H1 (cell line): Measurements from ENCODE around the gene FSIP1. TPM values are rescaled to one million over a fixed set of nuclear protein-coding genes. Genes with fewer than 3 reads are reported as not detected.

ENCODE experiments used
- ASH2L ChIP-seq: fragments of 200-600, 300-600 bp; sonication (generic); IDR thresholded peaks from one replicate; pipeline ENCODE4 v1.7.1; 2017; ENCODE audit warnings: low read length
- CHD2 ChIP-seq: IDR thresholded peaks from 2 replicates; pipeline ENCODE4 v1.6.1; 2012; ENCODE audit warnings: low read length, improper control_type of control experiment
- RXRA ChIP-seq: IDR thresholded peaks from 2 replicates; pipeline ENCODE4 v1.6.1; 2011; ENCODE audit warnings: low read depth, mild to moderate bottlenecking, low read length, moderate library complexity; ENCODE audit not compliant: insufficient read depth
- SIN3A ChIP-seq, 2 experiments: IDR thresholded peaks in 1 of 2; conservative IDR thresholded peaks in 1 of 2; 2 replicates each; pipeline ENCODE4 v1.6.1; 2011 to 2012; ENCODE audit warnings: low read length in 2 of 2, improper control_type of control experiment in 1 of 2, low read depth in 1 of 2, mild to moderate bottlenecking in 1 of 2
- SUZ12 ChIP-seq: fragments of 200-600 bp; sonication (generic); IDR thresholded peaks from 2 replicates; pipeline ENCODE4 v1.6.1; 2012; ENCODE audit warnings: mild to moderate bottlenecking, inconsistent platforms, low read length, moderate library complexity, mixed read lengths
- polyA plus RNA-seq, 7 experiments: library from polyadenylated mRNA; depleted of rRNA in 3 of 7; stranded (reverse) in 5 of 7; unstranded in 2 of 7; fragments of >200 nt in 5 of 7; fragments of 200-250 nt in 2 of 7; gene quantifications; 1 replicate in 5 of 7; 2 replicates in 1 of 7; 4 replicates in 1 of 7; pipeline versions ENCODE4 v1.2.1 to v1.2.3, GENCODE V29; 2011 to 2013; ENCODE audit warnings: missing spikeins in 2 of 7, mixed read lengths in 2 of 7
- total RNA-seq: library from RNA; stranded (reverse); fragmentation: NEBNext Ultra II Directional; extraction: Animal tissue kit (Norgen Biotek cat#: 25700); gene quantifications from 2 replicates; pipeline ENCODE4 v1.2.1, GENCODE V29; 2021

FSIP1 gene
- total and polyA plus RNA-seq, 2 of the 8 experiments (the other 6 are each of a cell fraction or from before 2014, with no cell fraction given), result 0.18 to 1.3 TPM

GRCh38 chr15:39668457-39668856 lies 114.2 kb downstream of the FSIP1 start (continued):
- TF ChIP-seq SIN3A (conservative IDR thresholded peaks at IDR 0.05 in 1 of 2, IDR thresholded peaks at IDR 0.05 in 1 of 2; ENCODE audit: low read depth in 1 of 2, low read length in 2 of 2), result no peak
- TF ChIP-seq RXRA, result no peak
- TF ChIP-seq SUZ12, result no peak
- TF ChIP-seq CHD2, result no peak
- TF ChIP-seq ASH2L, result no peak
